LoVo (cell line): Measurements from ENCODE around the gene KRT27.
"Not testable (repeated sequence)": the region's sequence is repeated elsewhere in the genome, so short reads cannot be mapped to it uniquely, and the experiment has no call there.

Source experiments
- DNase-seq: peaks from one replicate; pipeline ENCODE4 v3.0.0-alpha.2; 2016; ENCODE audit warnings: low spot score

The KRT27 gene

GRCh38 chr17:40755231-40755630, 27.1 kb downstream of the KRT27 start, which contains the start of gene KRT25:
TSS of gene KRT25 (minus strand) at chr17:40755331. CDS start at chr17:40755271, 60 bp downstream.
- no peak for DNase-seq

- DNase-seq = no peak
These were observed 28.5 kb downstream of the KRT27 start for GRCh38 chr17:40753804-40754203.

- no peak for DNase-seq
These were observed 31.3 kb downstream of the KRT27 start for GRCh38 chr17:40751065-40751464.

- DNase-seq = no peak
These were observed 32.0 kb downstream of the KRT27 start for GRCh38 chr17:40750391-40750790.

DNA sequence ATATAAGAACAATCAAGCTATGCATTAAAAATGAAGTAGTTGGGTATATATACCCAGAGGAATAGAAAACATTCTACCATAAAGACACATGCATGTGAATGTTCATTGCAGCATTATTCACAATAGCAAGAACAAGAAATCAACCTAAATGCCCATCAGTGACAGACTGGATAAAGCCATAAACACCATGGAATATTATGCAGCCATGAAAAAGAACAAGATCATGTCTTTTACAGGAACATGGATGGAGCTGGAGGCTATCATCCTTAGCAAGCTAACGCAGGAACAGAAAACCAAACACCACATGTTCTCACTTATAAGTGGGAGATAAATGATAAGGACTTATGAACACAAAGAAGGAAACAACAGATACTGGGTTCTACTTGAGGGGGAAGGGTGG, 33.7 kb downstream of the KRT27 start:
- DNase-seq = not testable (repeated sequence)

- no peak for DNase-seq
These were observed 43.8 kb downstream of the KRT27 start for GRCh38 chr17:40738553-40738952.

GRCh38 chr17:40735016-40735415, 47.3 kb downstream of the KRT27 start:
- no peak for DNase-seq

- no peak for DNase-seq
These were observed 48.3 kb downstream of the KRT27 start for GRCh38 chr17:40734018-40734417.

GRCh38 chr17:40730970-40731369, 51.4 kb downstream of the KRT27 start:
- no peak for DNase-seq

- no peak for DNase-seq
These were observed 54.7 kb downstream of the KRT27 start for GRCh38 chr17:40727447-40728231.

- no peak for DNase-seq
These were observed 55.4 kb downstream of the KRT27 start for GRCh38 chr17:40726919-40727318.
